HUES64 (cell line): ENCODE results near the gene TBC1D16.

ENCODE experiments used
- H3K27ac ChIP-seq: 2 replicates; pipeline ENCODE4 v1.7.0; 2013; ENCODE audit warnings: low read depth, low read length, inconsistent platforms
- H3K27me3 ChIP-seq: 2 replicates; pipeline ENCODE4 v1.6.1; 2013; ENCODE audit warnings: mild to moderate bottlenecking, low read length; ENCODE audit not compliant: insufficient read depth
- H3K36me3 ChIP-seq: 2 replicates; pipeline ENCODE4 v1.6.1; 2013; ENCODE audit warnings: mild to moderate bottlenecking, low read length; ENCODE audit not compliant: insufficient read depth
- H3K4me1 ChIP-seq: 2 replicates; pipeline ENCODE4 v1.6.1; 2013; ENCODE audit warnings: mild to moderate bottlenecking, low read length, moderate library complexity; ENCODE audit not compliant: insufficient read depth
- H3K4me3 ChIP-seq: 2 replicates; pipeline ENCODE4 v1.5.1; 2013; ENCODE audit warnings: mild to moderate bottlenecking, low read length, moderate library complexity
- H3K9ac ChIP-seq: 2 replicates; pipeline ENCODE4 v1.6.1; 2013; ENCODE audit warnings: mild to moderate bottlenecking, low read depth, low read length
- H3K9me3 ChIP-seq: 2 replicates; pipeline ENCODE4 v1.6.1; 2013; ENCODE audit warnings: low read depth, low read length; ENCODE audit not compliant: insufficient read depth
- WGBS: fragments of 150-250, 120-280 bp; methylation state at CpG from one replicate; pipeline ENCODE4 v1.1.7; 2013; ENCODE audit warnings: missing lambda C conversion rate; 5-methylcytosine and 5-hydroxymethylcytosine counted together

The TBC1D16 gene

DNA sequence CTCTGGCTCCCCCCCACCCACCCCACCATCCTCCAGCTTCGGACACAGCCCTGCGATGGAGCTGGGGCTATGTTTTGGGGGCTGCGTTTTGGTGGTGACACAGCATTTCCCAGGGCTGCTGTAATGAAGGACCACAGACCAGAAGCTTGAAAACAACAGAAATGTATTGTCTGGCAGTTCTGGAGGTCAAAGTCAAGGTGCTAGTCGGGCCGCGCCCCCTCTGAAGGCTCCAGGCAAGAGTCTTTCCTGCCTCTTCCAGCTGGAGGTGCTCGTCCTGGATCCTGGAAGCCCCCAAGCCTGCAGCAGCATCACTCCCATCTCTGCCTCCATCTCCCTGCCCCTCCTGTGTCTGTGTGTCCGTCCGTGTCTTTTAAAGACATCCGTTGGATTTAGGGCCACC is 50.8 kb downstream of the TBC1D16 start:
- peaks cover 19% of the 10 kb centered on the region for H3K4me1 ChIP-seq
- no peak overlapping the region for H3K9ac ChIP-seq
- H3K27me3 ChIP-seq: no peaks in the 10 kb centered on the region
- H3K9me3 ChIP-seq: no peaks in the 10 kb centered on the region
- 84% methylated on average over 10 of the region's 10 CpGs for WGBS
- no peak overlapping the region for H3K4me3 ChIP-seq
- no peak overlapping the region for H3K27ac ChIP-seq
- no peaks in the 10 kb centered on the region for H3K36me3 ChIP-seq

DNA sequence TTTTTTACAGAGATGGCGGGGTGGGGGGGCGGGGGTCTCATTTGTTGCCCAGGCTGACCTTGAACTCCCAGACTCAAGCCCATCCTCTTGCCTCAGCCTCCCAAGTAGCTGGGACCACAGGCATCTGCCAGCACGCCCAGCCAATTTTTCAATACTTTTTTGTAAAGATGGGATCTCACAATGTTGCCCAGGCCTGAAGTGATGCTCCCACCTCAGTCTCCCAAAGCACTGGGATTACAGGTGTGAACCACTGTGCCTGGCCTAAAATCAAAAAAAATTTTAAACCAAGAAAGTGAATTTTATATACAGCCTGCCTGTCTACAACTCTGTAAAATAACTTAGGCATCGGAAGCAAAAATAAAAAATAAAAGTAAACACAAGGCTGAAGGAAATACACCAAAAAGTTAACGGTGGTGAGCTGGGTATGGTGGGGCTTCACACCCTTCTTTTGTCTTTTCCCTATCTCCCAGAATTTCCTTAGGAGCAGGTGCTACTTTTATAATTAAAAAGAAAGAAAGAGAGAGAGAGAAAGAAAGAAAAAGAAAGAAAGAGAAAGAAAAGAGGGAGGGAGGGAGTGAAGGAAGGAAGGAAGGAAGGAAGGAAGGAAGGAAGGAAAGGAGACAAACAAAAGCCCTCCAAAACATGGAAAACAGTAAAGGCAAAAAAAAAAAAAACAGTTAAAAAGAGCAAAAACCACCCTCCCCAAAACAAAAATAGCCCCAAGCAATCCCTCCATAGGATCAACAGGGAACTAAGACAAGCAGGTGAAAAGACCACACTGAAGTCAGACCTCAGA is 51.4 kb downstream of the TBC1D16 start:
- Histone ChIP-seq H3K27me3 (no peaks in the 10 kb centered on the region), H3K4me1 (peaks cover 12% of the 10 kb centered on the region), H3K4me3 (no peak overlapping the region), H3K27ac (no peak overlapping the region), H3K9ac (no peak overlapping the region), H3K9me3 (no peaks in the 10 kb centered on the region), H3K36me3 (no peaks in the 10 kb centered on the region)
- 98% methylated on average over 3 of the region's 5 CpGs for WGBS

DNA sequence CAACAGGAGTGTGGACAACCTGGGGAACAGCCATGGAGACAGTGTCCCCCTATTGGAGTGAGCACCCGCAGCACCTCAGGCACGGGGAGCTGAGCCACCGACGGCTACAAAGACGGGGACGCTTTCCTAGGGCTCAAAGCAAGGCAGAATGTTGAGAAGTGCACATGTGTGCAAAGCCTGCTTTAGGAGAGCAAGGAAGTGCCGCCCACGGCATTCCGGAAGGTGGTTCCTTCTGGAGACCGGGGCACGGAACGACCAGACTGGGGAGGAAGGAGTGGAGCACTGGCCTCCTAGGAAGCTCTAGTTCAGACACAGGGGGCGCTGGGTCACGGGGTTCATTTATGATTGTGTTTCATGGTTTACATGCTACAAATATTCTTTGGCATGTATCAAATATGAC is 52.2 kb downstream of the TBC1D16 start:
- Histone ChIP-seq H3K9ac (no peak overlapping the region), H3K27me3 (no peaks in the 10 kb centered on the region), H3K9me3 (no peaks in the 10 kb centered on the region), H3K4me3 (no peak overlapping the region), H3K4me1 (peaks cover 7% of the 10 kb centered on the region; the same call in 1 of the 2 replicates), H3K27ac (no peak overlapping the region), H3K36me3 (peaks cover 2% of the 10 kb centered on the region)
- 94% methylated on average over 14 of the region's 14 CpGs for WGBS

DNA sequence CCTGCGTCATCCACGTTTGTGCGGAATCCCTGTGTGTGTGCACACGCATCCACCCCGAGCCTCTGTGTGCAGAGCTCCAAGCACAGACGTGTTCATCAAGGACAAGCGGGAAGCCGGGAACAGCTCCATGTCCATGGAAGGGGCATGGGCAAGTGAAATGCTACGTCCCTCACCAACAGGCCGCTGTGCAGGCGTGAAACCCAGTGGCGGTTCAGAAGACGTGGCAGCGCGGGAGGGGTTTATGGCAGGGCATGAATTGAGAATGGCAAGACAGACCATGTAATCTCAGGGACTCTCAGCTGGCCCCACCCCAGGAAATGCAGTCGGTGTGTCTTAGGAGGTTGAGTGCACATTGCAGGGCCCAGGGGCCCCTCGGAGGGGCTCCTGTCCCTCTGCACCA is 52.7 kb downstream of the TBC1D16 start:
- no peaks in the 10 kb centered on the region for H3K9me3 ChIP-seq
- peaks cover 3% of the 10 kb centered on the region for H3K36me3 ChIP-seq
- H3K4me3 ChIP-seq: no peak overlapping the region
- H3K27me3 ChIP-seq: no peaks in the 10 kb centered on the region
- H3K9ac ChIP-seq: no peak overlapping the region
- H3K4me1 ChIP-seq: 0 out of 2 replicates have a peak, but pooled peaks cover 3% of the 10 kb centered on the region
- 95% methylated on average over 17 of the region's 17 CpGs for WGBS
- H3K27ac ChIP-seq: no peak overlapping the region

DNA sequence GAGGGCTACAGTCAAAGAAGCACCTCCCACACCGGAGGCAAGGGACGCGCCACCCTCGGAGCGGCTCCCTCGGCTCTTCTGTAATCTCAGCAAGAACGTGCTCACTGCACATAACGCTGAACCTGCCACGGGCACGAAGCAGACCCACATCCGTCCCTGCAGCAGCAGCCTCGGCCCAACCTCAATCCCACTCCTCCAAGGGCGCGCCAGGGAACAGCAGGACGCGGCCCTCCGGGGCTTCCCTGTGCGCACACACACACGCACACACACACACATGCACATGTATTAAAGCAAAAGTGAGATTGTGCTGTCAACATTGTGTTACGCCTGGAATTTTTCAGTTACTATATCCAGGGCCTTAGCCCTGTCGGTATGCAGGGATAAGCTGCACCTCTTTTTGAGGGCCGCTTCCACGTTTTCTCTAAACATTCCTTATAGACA is 54.0 kb downstream of the TBC1D16 start:
- Histone ChIP-seq H3K9me3 (no peaks in the 10 kb centered on the region), H3K27me3 (no peaks in the 10 kb centered on the region), H3K36me3 (peaks cover 3% of the 10 kb centered on the region), H3K27ac (no peak overlapping the region), H3K4me3 (no peak overlapping the region), H3K9ac (no peak overlapping the region), H3K4me1 (no peaks in the 10 kb centered on the region)
- 92% methylated on average over 23 of the region's 23 CpGs for WGBS

DNA sequence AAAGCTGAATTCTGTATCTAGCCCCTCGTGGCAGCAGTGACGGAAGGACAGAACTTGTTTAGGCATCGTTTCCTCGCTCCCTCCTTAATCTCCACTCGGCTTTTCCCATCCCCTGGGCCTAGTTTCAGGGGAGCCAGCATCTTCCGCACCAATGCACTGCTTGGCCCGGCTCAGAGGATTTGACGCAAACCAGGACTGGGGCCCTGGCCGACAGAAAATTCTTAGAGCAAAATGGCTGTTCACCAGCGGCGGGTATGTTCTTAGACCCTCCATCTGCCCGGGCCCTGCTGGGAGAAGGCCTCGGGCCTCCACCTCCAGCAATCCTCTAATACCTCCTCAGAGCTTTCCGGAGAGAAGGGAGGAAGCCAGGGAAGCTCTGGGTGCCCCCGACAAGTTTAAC is 54.6 kb downstream of the TBC1D16 start:
- no peak overlapping the region for H3K4me3 ChIP-seq
- H3K9me3 ChIP-seq: no peaks in the 10 kb centered on the region
- peaks cover 3% of the 10 kb centered on the region for H3K36me3 ChIP-seq
- no peak overlapping the region for H3K27ac ChIP-seq
- WGBS: 92% methylated on average over 15 of the region's 15 CpGs
- H3K9ac ChIP-seq: no peak overlapping the region
- no peaks in the 10 kb centered on the region for H3K27me3 ChIP-seq
- H3K4me1 ChIP-seq: no peaks in the 10 kb centered on the region

DNA sequence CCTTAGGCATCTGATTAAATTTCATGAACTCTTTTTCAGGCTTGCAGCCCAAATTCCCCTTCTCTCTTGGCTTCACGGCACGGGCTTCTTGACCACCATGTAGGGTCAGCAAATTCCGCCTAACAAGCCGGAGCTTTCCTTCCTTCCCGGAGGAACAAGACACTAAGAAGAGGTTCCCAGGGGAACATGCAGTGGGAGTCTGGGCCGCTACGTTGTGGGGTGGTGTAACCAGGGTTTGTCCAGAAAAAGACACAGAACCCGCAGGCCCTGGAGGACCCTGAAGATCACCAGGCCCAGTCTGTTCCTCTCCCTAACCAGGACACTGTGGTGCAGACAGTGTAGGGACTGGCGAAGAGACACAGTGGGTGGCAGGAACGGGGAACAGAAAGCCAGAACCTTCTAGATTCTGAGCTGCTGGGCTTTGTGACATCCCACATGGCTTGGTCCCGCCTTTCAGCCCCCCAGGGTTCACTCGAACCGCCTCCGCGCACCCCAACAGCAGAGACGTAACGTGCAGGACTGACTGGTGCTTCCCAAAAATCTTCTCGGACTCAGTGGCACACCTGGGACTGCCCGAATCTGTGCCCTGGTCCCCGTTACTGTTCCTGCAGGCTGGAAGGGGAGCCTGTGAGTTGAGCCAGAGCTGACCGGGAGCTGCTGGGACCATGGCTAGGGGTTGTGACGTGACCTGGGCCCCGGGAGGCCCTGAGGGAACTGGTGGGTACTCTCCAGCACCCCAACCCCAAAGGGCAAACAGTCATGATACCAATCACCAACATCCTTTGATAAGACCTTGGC is 55.2 kb downstream of the TBC1D16 start:
- Histone ChIP-seq H3K4me1 (no peaks in the 10 kb centered on the region), H3K27me3 (no peaks in the 10 kb centered on the region), H3K27ac (no peak overlapping the region), H3K9me3 (no peaks in the 10 kb centered on the region), H3K4me3 (no peak overlapping the region), H3K9ac (no peak overlapping the region), H3K36me3 (peaks cover 3% of the 10 kb centered on the region)
- 92% methylated on average over 23 of the region's 23 CpGs for WGBS

DNA sequence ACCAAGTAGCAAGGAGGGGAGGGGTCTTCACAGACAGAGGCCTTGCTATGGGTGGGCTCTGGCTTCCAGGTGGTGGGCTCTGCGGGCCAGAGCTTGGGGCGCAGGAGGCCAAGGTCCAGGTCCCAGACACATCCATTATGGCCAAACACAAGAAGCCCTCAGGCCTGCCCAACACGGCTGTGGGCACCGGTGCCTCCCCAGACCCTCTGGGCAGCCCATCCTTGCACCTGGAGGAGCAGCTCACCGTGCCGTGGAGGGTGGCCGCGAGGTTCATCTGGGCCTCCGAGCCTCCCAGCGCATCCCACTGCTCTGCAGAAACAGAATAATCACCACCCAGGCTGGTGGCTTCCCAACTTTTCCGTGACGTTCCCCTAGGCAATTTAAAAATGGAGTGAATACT is 55.9 kb downstream of the TBC1D16 start:
- Histone ChIP-seq H3K36me3 (peaks cover 3% of the 10 kb centered on the region), H3K27ac (no peak overlapping the region), H3K9ac (no peak overlapping the region), H3K4me3 (no peak overlapping the region), H3K27me3 (no peaks in the 10 kb centered on the region), H3K4me1 (no peaks in the 10 kb centered on the region), H3K9me3 (no peaks in the 10 kb centered on the region)
- WGBS: 94% methylated on average over 12 of the region's 12 CpGs

DNA sequence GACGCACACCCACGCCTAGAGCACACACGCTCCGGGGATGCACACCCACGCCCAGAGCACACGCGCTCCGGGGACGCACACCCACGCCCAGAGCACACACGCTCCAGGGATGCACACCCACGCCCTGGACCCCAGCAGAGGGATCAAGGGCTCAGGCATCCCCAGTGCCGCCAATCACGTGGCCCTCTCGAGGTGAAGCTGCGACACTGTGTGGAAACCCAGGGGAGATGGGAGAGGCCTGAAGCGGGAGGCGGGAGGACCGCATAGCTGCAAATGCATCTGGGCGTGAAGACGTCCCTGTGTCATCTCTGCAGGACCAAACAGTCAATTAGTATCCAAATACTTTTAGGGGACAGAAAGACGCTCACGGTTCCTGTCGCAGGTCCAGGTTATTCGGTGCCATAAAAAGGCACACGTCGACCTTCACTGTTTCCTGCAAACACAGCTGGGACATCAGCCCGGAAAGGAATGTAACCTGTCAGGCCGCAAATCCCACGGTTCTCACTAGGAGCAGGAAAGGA is 56.4 kb downstream of the TBC1D16 start:
- WGBS: 94% methylated on average over 30 of the region's 30 CpGs
- Histone ChIP-seq H3K4me1 (no peaks in the 10 kb centered on the region), H3K27me3 (no peaks in the 10 kb centered on the region), H3K9me3 (no peaks in the 10 kb centered on the region), H3K4me3 (no peak overlapping the region), H3K9ac (no peak overlapping the region), H3K36me3 (peaks cover 3% of the 10 kb centered on the region), H3K27ac (no peak overlapping the region)

DNA sequence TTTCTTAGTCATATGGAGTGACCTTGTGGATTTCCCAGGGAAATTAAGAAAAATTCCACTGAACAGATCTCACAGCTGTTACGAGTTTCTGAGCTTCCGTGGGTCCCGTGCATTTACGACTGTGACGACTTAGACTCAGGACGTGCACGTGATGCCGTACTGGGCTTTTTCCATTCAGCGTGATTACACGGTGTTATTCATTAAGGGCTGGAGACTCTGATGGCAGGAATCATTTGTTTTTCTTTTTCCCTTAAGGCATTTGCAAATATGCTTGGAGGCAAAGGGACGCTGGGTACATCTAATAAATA is 57.2 kb downstream of the TBC1D16 start:
- H3K36me3 ChIP-seq: peaks cover 3% of the 10 kb centered on the region
- no peak overlapping the region for H3K27ac ChIP-seq
- 95% methylated on average over 11 of the region's 11 CpGs for WGBS
- no peak overlapping the region for H3K9ac ChIP-seq
- no peaks in the 10 kb centered on the region for H3K4me1 ChIP-seq
- no peaks in the 10 kb centered on the region for H3K9me3 ChIP-seq
- H3K27me3 ChIP-seq: no peaks in the 10 kb centered on the region
- no peak overlapping the region for H3K4me3 ChIP-seq

DNA sequence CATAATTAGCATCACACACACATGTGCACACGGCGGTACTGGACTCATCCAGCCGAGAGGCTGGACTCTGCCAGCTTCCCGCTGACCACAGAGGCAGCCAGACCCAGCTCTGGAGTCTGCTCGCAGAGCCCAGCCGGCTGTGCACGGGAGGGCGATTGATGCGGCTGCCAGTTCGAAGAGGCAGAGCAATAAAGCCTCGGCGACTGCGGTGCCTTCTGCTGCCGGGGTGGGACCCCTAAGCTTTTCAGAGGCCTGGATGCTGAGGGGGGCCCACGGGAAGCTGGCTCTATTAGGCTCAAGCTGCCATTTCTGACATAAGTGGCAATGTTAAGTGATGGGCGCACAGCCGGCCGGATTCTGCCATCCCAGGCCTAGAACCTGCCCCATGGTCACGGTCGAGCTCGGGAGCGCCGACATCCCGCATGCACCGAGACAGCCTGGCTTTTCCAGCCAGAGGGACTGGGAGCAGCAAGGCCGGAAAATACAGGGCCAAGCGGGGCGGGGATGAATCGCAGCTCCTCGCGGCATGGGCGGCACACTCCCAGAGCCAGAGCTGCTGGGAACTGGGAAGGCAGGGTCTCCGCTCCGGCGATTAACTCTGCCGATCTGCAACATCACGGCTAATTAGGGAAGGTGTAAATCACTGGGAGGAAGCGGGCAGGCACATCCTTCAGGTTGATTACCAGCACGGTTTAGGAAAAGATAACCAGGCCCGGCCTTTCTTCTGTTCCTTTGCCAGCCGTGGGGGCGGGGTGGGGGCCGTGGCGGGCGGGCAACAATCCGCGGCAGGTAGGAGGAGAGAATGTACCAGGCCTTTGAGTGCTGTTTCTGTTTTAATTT is 57.7 kb downstream of the TBC1D16 start:
- no peak overlapping the region for H3K27ac ChIP-seq
- WGBS: 93% methylated on average over 46 of the region's 47 CpGs
- H3K4me1 ChIP-seq: no peaks in the 10 kb centered on the region
- no peak overlapping the region for H3K9ac ChIP-seq
- no peaks in the 10 kb centered on the region for H3K9me3 ChIP-seq
- H3K27me3 ChIP-seq: no peaks in the 10 kb centered on the region
- no peak overlapping the region for H3K4me3 ChIP-seq
- peaks cover 3% of the 10 kb centered on the region for H3K36me3 ChIP-seq
